Measurements from ENCODE around the gene SLC6A18.
"Not testable (repeated sequence)": the region's sequence is repeated elsewhere in the genome, so short reads cannot be mapped to it uniquely, and the experiment has no call there.

SLC6A18 gene

DNA sequence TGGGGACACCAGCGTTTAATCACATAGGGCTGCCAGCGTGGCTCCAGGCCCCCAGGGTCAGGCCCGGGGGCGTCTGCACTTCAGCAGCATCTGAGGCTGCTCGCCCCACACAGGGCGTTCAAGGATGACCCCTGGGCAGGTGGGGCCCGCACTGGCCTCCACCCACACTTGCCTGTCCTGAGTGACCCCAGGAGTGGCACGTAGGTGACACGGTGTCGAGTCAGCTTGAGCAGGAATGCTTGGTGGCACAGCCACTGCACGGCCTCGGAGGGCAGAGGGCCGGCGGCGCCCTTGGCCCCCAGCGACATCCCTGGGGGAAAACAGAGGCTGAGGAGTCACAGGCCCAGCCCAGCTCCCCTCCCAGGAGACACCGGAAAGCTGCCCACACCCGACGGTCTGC, 29.0 kb downstream of the SLC6A18 start:
- DNase-seq (ENCODE audit: low read depth in 2 of 2): no peak

DNA sequence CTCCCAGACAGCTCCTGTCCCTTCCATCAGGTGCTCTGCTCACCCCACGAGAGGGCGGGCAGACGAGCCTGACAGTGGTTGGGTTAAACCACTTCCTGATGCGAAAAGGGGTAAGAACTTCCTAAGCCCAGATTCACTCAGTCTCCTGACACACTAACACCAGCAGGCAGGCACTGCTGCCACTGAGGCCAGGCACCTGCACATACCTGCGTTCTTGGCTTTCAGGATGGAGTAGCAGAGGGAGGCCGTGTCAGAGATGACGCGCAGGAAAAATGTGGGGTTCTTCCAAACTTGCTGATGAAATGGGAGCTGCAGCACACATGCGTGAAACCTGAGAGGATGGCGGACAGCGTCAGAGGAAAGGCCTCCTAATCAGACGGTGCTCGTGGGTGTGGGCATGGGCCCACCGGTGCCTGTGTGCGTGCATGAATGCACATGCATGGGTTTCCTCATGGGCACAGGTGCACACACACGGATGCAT, 29.9 kb downstream of the SLC6A18 start:
- DNase-seq (ENCODE audit: low read depth in 2 of 2): peak in 1 of 2 donors; percentile 6

DNA sequence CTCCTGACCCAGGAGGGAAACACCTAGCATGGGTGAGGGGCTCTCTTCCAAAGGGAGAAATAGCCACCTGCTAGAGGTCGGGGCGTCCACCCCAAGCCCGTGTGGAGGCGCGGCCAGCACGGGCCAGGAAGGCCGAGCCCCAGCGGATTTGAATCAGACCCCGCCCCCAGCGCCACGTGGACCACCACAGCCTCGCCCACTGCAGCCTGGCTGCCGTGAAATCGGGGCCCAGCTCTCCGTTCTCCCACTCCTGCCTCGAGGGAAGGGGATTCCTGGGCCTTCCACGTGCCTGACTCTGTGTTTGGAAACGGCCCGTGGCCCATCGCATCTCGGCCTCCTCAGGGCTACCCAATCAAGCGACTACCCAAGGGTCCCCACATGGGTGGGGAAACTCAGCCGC, 31.6 kb downstream of the SLC6A18 start:
- DNase-seq (ENCODE audit: low read depth in 2 of 2): no peak

DNA sequence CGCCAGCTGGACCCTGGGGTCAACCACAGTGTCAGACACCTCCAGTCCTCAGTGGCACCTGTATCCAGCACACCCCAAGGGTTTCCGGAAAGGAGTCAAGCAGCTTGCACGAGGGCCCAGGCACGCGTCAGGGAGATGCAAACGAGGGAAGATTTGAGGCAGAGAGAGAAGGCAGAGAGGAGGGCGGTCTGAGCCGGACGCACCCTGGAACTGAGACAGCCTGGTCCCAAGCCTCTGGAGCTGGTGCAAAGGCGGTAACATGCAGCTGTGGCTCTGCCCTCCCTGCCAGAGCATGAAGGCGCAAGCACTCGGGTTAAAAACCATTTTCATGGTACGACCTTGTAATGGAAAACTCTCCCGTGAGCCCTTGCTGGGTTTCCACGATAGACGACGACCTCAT, 32.2 kb downstream of the SLC6A18 start:
- DNase-seq (ENCODE audit: low read depth in 2 of 2): no peak

DNA sequence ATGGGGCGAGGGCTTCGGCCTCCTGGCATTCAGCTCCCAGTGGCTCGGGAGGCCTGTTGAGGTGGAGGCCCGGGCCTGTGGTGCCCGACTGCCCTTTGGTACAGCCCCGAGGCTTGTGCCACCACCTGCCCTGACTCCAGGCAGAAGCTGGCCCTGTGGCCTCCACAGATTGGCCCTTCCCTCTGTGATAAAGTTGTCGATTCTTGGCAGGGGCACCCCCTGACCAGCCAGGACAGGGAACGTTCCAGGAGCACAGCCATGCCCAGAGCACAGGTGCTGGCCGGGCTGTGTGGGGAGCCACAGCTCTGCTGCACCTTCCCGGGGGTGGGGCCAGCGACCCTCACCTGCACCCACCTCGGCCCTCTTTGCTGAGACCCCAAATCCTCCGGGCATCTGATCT, 32.7 kb downstream of the SLC6A18 start:
- no peak for DNase-seq (ENCODE audit: low read depth in 2 of 2)

DNA sequence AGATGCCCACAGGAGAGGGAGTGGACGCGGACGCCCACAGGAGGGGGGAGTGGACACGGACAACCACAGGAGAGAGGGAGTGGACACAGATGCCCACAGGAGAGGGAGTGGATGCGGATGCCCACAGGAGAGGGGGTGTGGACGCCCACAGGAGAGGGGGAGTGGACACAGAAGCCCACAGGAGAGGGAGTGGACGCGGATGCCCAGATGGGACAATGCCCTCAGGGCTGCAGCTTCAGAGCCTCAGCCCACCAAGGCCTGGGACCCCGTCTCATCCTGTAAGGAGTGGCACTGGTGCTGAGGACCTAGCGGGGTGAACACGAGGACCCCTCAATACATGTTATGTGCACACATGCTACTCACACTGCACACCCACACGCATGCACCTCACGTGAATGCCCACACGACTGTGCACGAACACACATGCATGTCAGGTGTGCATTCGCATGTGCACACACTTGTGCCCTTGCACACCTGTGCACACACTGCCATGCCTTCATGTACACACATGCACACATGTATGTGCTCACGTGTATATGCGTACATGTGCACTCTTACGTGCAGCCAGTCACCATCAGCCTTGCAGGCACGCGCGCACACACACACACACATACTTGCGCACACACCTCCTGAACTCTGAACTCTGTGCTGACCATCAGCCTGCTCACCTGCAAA, 34.8 kb downstream of the SLC6A18 start:
- DNase-seq (ENCODE audit: low read depth in 2 of 2): no peak

DNA sequence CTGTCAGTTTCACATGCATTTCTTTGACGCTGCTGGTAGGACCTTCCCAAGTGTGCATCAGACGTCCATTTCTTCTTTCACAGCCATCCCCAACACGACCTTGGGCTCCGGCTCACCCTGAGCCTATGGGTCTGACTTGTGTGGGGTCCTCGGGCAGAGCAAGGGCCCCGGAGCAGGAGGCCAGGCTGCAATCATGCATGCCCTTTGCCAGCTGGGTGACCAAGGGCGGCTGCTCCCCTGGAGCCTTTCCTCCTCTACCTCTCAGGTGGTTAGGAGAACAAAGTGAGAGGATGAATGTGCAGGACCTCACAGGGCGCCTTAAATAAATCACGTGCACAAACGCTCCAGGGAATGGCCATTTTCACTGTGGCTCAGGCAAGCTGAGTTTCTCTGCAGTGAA, 36.5 kb downstream of the SLC6A18 start:
- no peak for DNase-seq (ENCODE audit: low read depth in 2 of 2)

DNA sequence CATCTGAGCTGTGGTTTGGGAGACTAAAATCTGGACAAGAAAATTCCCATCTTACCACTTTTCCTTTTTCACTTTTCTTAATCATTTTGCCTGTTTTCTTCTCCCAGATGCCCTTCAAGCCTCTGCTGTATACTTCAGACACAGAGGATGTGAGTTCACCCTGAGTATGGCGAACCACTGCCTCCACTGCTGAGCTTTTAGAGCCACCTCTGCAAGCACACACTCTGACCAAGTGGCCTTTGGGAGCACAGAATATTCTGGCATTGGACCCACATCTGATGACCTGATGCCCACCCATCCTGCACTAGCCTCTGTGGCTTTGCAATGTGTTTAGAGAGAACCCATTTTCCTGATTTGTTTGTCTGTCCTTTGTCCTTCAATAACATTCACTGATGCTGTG, 37.2 kb downstream of the SLC6A18 start:
- DNase-seq (ENCODE audit: low read depth in 2 of 2): no peak

DNA sequence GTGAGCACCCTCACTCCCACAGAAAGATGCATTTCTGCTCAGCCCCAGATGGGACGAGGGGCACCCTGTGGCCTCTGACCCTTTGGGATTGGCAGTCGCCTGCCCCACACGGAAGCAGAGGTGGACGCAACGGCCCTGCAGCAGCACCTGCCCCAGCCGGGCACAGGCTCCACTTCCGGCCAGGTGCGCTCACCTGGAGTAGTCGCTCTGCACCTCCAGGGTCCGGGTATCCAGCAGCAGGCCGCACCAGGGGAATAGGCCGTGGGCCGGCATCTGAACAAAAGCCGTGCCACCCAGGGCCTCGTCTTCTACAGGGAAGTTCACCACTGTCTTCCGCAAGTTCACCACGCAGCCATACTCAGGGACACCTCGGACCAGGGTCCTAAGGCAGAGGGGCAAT, 39.0 kb downstream of the SLC6A18 start:
- no peak for DNase-seq (ENCODE audit: low read depth in 2 of 2)

DNA sequence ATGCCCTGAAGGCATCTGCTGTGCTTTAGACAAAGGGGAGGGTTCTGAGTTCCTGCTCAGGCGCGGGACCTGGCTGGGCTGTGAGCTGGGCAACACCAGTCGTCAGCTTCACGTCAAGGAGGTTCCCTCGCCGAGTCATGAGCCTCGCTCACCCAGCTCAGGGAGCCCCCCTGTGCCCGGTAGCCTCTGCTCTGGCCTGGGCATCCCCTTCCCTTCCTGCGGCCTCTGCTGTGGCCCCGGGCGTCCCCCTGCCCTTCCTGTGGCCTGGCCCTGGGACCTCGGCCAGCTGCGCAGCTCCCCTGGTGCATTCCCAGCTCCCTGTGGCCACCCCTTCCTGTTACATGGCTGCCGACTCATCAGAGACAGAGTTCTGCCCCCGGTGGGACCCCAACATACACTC, 39.8 kb downstream of the SLC6A18 start:
- no peak for DNase-seq (ENCODE audit: low read depth in 2 of 2)

DNA sequence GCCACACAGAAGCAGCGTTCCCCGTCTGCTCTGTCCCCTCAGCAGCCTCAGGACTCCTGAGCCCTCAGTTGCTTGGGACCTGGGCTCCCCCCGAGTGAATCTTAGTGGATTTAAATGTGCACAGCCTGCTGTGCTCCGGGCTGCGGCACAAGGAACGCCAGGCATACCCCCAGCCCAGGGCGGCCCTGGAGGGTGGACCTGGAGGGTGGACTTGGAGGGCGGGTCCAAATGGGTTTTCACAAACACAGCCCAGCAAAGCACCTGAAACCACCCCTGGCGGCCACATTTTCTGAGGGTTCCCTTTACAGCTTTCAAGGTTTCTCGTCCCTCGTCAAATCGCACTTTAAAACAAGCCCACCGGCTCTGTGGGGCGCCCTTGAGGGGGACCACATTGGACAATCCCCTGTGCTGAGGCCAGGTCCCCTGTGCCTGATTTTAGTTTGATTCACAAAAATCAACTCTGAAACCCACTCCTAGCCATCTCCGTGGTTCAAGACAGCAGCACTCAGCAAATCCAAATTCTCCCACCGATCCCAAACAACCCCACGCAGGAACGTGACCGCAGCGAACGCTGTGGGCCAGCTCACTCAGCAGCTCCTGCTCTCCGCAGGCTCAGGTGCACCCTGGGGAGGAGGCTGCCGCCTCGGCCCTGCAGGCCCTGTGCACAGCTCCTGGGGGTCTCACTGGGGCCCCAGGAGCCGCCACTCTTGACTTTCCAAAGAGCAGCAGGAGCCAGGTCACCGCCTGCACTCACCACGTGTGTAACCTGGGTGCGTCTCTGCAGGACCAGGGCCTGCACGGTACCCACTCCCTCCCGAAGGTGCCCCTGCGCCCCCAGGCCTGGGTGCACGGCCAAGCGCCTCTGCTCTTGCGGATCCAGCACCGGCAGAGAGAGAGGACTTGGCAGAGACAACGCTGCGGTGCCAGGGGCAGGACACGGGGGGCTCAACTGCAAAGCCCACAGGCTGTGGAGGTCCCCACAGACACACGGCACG, 40.6 kb downstream of the SLC6A18 start:
- no peak for DNase-seq (ENCODE audit: low read depth in 2 of 2)

DNA sequence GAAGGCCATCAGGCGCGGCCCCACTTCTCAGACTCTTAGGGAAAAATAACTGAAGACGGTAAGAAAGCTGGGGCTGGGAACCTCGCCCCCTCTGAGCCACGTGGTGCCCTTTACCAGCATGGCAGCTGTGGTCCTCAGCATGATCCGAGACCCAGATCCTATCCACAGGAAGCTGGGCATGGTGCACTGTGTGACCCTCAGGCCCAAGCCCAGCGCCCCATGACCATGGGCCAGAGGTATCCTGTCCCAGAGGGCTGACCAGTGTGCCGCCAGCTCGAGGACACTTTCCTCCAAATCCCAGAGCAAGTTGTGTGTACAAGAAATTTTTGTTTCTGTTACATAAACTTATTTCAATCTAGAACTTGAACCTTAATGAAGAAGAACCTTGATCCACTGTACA, 41.6 kb downstream of the SLC6A18 start:
- no peak for DNase-seq (ENCODE audit: low read depth in 2 of 2)

DNA sequence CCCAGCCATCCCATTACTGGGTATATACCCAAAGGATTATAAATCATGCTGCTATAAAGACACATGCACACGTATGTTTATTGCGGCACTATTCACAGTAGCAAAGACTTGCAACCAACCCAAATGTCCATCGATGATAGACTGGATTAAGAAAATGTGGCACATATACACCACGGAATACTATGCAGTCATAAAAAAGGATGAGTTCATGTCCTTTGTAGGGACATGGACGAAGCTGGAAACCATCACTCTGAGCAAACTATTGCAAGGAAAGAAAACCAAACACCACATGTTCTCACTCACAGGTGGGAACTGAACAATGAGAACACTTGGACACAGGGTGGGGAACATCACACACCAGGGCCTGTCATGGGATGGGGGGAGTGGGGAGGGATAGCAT, 42.3 kb downstream of the SLC6A18 start:
- DNase-seq (ENCODE audit: low read depth in 2 of 2): not testable (repeated sequence)

DNA sequence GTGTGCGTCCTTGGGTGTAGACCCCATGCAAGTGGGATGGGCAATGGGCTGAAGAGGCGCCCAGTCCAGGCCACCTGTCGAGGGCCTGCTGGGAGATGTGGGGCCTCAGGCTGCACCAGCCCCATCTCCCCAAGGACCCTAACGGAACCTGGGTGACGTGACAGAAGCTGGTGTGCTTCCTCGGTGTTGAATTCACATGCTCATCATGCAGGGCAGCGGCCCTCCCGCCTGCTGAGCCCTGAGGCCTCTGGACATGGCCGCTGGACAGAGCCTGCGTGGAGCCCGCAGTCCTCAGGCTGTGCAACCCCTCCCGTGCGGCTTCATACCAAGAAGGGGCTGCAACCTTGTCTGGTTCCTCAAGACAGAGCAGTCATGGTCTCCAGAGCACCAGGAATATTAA, 42.9 kb downstream of the SLC6A18 start:
- DNase-seq (ENCODE audit: low read depth in 2 of 2): no peak

DNA sequence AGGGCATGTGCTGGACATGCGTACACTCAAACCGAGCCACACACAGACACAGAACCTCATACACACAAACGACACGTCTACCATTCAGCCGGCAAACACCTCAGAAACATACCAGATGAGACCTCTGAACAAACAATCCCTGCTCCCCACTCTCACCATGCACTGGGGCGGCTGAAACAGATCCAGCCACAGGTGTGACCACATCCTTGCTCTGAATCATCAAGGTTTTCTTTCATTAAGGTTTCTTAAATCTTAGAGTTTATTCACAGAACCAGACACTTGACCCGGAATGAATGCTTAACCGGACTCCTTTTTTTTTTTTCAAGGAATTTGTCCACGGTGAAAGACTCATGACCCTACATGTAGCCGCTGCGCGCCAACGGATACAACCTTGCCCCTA, 43.5 kb downstream of the SLC6A18 start:
- peak; percentile 9 to 20 for DNase-seq (ENCODE audit: low read depth in 2 of 2)

DNA sequence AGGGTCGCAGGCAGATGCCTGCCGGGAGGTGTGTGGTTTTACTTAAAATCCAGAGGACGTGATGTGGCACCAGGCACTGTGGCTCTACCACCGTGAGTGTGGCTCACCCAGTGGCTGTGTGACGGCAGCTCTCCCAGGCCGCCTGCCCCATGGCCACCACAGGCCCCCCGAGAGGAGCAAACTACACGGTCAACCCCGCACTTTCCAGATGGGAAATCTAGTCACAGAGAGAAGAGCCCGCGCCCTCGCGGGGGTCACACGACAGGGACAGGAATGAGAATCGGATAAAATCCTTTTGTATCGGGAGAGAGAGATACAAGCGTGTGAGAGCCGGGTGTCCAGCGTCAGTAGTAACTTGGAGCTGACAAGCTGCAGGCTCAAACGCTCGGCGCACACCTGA, 45.2 kb downstream of the SLC6A18 start:
- DNase-seq (ENCODE audit: low read depth in 2 of 2): no peak

DNA sequence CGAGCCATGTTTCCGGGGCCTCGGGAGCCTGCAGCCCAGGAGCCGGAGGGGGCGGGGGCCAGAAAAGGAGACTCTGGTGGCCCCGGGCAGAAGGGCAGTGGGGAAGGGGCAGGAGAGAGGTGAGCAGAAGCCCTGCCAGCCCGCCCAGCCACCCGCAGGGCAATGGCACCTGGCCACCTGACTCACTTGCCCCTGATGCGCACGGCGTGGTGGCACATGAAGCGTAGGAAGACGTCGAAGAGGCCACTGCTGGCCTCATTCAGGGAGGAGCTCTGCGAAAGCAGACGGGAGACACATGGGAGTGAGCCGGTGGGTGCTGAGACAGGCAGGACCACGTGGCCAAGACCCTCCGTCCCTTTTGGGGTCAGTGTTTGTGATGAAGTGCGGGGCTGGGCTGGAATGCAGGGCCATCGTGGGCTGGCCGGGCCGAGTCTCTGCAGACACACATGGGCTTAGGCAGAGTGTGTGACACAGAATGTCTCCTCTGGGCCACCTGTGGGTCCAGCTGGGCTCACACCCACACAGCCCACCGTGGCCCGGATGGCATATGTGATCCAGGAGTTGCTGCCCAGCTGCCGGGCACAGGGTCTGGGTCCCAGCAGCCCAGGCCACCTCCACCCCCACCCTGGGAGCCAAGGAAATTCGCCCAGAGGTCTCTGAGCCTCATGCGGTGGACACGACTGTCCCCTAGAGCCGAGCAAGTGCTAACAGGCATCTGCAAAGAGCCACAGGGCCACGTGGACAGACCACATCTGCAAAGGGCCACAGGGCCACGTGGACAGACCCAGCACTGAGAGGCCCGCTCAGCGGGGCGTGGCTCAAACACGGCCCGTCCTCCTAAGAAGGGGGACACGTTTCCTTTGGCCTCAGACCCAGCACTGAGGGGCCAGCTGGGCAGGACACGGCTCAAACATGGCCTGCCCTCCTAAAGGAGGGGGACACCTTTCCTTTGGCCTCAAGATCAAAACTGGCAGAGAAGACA, 46.0 kb downstream of the SLC6A18 start:
- no peak for DNase-seq (ENCODE audit: low read depth in 2 of 2)

DNA sequence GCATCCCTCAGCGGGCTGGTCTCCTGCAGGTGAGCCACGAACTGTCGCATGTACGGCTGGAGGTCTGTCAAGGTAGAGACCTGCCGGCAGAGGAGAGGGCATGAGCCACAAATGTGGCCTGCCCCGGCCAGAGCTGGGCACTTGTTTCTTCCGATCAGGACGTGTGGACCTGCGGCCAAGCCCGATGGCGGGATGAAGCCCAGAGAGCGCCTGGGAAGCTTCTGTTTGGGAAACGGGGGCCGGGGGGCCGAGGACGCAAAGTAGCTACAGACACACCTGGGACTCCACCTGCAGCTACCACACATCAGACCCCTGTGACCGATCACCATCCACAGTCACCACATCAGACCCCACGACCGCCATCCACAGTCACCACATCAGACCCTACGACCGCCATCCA, 47.0 kb downstream of the SLC6A18 start:
- no peak for DNase-seq (ENCODE audit: low read depth in 2 of 2)

DNA sequence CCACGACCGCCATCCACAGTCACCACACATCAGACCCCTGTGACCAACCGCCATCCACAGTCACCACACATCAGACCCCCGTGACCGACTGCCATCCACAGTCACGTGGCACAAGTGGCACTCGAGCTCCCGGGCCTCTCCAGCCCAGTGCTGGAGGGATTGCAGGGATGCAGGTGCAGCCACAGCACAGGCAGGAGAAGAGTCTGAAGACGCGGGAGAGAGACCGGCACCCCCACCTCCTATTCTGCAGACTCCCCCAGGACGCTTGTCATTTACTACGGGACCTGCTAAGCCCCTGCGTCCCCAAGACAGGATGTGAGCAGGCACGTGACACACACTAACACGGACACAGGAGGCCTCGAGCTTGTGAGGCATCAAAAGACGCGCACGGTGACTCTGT, 48.6 kb downstream of the SLC6A18 start:
- DNase-seq (ENCODE audit: low read depth in 2 of 2): no peak

DNA sequence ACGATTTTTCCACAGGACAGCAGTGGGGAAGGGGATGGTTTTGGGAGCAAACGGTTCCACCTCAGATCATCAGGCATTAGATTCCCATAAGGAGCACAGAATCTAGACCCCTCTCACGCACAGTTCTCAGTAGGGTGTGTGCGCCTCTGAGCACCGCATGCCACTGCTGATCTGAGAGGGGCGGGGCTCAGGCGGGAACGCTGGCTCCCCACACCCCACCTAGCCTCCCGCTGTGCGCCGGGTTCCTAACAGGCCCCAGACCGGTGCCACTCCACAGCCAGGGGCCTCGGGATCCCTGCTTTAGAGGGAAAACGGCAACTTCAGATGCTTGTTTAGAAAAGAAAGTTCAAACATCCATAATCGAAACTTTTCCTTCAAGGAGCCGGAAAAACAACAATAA, 49.3 kb downstream of the SLC6A18 start:
- DNase-seq (ENCODE audit: low read depth in 2 of 2): no peak

Data from stimulated activated CD8-positive, alpha-beta memory T cell treated with anti-CD3 and anti-CD28 coated beads, Interleukin-7, amount 100 ng/mL, for 4 hours (primary cell).